K562 (cell line): ENCODE measurements around the gene LGALS8. TPM values are rescaled to one million over a fixed set of nuclear protein-coding genes. Genes with fewer than 3 reads are reported as not detected.
A peak's percentile ranks its signal among the peaks of the same experiment; 100 is the strongest.

Experiments
- BMI1 ChIP-seq: fragments of 150-350 bp; IDR thresholded peaks from 2 replicates; pipeline ENCODE4 v1.6.1; 2014; ENCODE audit warnings: low read length
- DACH1 ChIP-seq: fragments of 450-650 bp; IDR thresholded peaks from 2 replicates; pipeline ENCODE4 v1.6.1; 2018; ENCODE audit not compliant: partially characterized antibody
- FOXA3 ChIP-seq, 2 experiments: fragments of 450-650 bp in 1 of 2; sonication (generic) in 1 of 2; formaldehyde crosslinking; IDR thresholded peaks in 1 of 2; conservative IDR thresholded peaks in 1 of 2; 2 replicates each; pipeline versions ENCODE4 v1.4.0 to v1.8.0; 2020 to 2022; ENCODE audit warnings: mild to moderate bottlenecking in 2 of 2, missing genetic modification reagents in 1 of 2
- HCFC1 ChIP-seq: IDR thresholded peaks from 2 replicates; pipeline ENCODE4 v1.6.1; 2012; ENCODE audit warnings: low read depth, low read length, improper control_type of control experiment
- HDAC6 ChIP-seq: IDR thresholded peaks from 2 replicates; pipeline ENCODE4 v1.6.1; 2012; ENCODE audit warnings: low read depth, mild to moderate bottlenecking, control low read depth, inconsistent platforms, low read length, moderate library complexity
- LEF1 ChIP-seq: fragments of 450-650 bp; IDR thresholded peaks from 2 replicates; pipeline ENCODE4 v1.6.1; 2016; ENCODE audit warnings: mild to moderate bottlenecking
- MAFG ChIP-seq: fragments of 450-650 bp; conservative IDR thresholded peaks from 2 replicates; pipeline ENCODE4 v1.6.1; 2016; ENCODE audit warnings: missing genetic modification characterization, missing compliant biosample characterization
- PML ChIP-seq: IDR thresholded peaks from 2 replicates; pipeline ENCODE4 v1.6.1; 2012; ENCODE audit warnings: low read length, inconsistent platforms
- POLR2B ChIP-seq: fragments of 450-650 bp; IDR thresholded peaks from 2 replicates; pipeline ENCODE4 v1.6.1; 2018; ENCODE audit warnings: low read depth; ENCODE audit not compliant: partially characterized antibody
- POLR2G ChIP-seq: fragments of 200-400 bp; formaldehyde crosslinking; IDR thresholded peaks from 2 replicates; pipeline ENCODE4 v1.6.1; 2017; ENCODE audit warnings: low read depth, mild to moderate bottlenecking, antibody characterized with exemption, low read length, moderate library complexity
- RNF2 ChIP-seq: sonication (generic); IDR thresholded peaks from 2 replicates; pipeline ENCODE4 v1.6.1; 2016
- SOX6 ChIP-seq: fragments of 450-650 bp; IDR thresholded peaks from 2 replicates; pipeline ENCODE4 v1.6.1; 2014; ENCODE audit warnings: mild to moderate bottlenecking
- TCFL5 ChIP-seq: fragments of 250-450 bp; sonication (Bioruptor Pico); conservative IDR thresholded peaks from 2 replicates; pipeline ENCODE4 v1.6.1; 2021; ENCODE audit warnings: mild to moderate bottlenecking, moderate library complexity, matching md5 sums
- ZNF41 ChIP-seq: fragments of 250-450 bp; sonication (Bioruptor Pico); conservative IDR thresholded peaks from 2 replicates; pipeline ENCODE4 v1.4.0; 2020; ENCODE audit warnings: mild to moderate bottlenecking
- ZNF561 ChIP-seq: fragments of 450-650 bp; formaldehyde crosslinking; conservative IDR thresholded peaks from 2 replicates; pipeline ENCODE4 v1.4.0; 2020; ENCODE audit warnings: mild to moderate bottlenecking, moderate library complexity
- ZNF586 ChIP-seq: fragments of 450-650 bp; formaldehyde crosslinking; conservative IDR thresholded peaks from 2 replicates; pipeline ENCODE4 v1.4.0; 2020; ENCODE audit warnings: mild to moderate bottlenecking, moderate library complexity
- ZNF764 ChIP-seq: fragments of 250-450 bp; sonication (Bioruptor Pico); IDR thresholded peaks from 2 replicates; pipeline ENCODE4 v1.4.0; 2020; ENCODE audit warnings: low read depth, mild to moderate bottlenecking, moderate library complexity
- polyA plus RNA-seq, 8 experiments: library from polyadenylated mRNA; depleted of rRNA in 4 of 8; stranded (reverse) in 5 of 8; unstranded in 3 of 8; fragments of >200 nt; fragmentation: Nextera tagmentation in 2 of 8; fragmentation: Illumina TruSeq in 1 of 8; extraction: Ambion mirVana in 2 of 8; extraction: Trizol in 1 of 8; gene quantifications; 2 replicates each; pipeline versions ENCODE4 v1.2.1 to v1.2.3, GENCODE V29; 2011 to 2014; ENCODE audit warnings: inconsistent platforms in 1 of 8, missing spikeins in 1 of 8
- total RNA-seq, 7 experiments: library from RNA; depleted of rRNA in 6 of 7; stranded (reverse); fragments of >200 nt in 6 of 7; fragmentation: Illumina TruSeq in 2 of 7; extraction: Trizol in 2 of 7; gene quantifications; 2 replicates each; pipeline versions ENCODE4 v1.2.1 to v1.2.3, GENCODE V29; 2011 to 2021; ENCODE audit warnings: low replicate concordance in 1 of 7
- TF ChIP-seq, protein P1 (sequence below): fragments of 200-800 bp; sonication (Bioruptor generic); IDR thresholded peaks from 2 replicates; pipeline ENCODE4 v1.6.1; 2017; ENCODE audit warnings: missing genetic modification characterization, missing compliant biosample characterization
- TF ChIP-seq, protein P2 (sequence below): fragments of 450-650 bp; formaldehyde crosslinking; IDR thresholded peaks from 2 replicates; pipeline ENCODE4 v1.4.0; 2022; ENCODE audit warnings: missing genetic modification characterization
- TF ChIP-seq, protein P3 (sequence below): IDR thresholded peaks from 2 replicates; pipeline ENCODE4 v1.6.1; 2011; ENCODE audit warnings: borderline replicate concordance, low read depth, mild to moderate bottlenecking, moderate library complexity, low read length; ENCODE audit not compliant: insufficient read depth, poor library complexity, severe bottlenecking
- TF ChIP-seq, protein P4 (sequence below), 2 experiments: fragments of 450-650 bp in 1 of 2; sonication (generic) in 1 of 2; formaldehyde crosslinking in 1 of 2; IDR thresholded peaks in 1 of 2; conservative IDR thresholded peaks in 1 of 2; 2 replicates each; pipeline versions ENCODE4 v1.6.1 to v1.8.1; 2016 to 2023; ENCODE audit warnings: mild to moderate bottlenecking in 2 of 2, moderate library complexity in 2 of 2, inconsistent platforms in 1 of 2, missing genetic modification reagents in 1 of 2

The LGALS8 gene
- total and polyA plus RNA-seq, 9 of the 15 experiments (the other 6 are each of a cell fraction or from before 2014, with no cell fraction given): 57.4 to 87.7 (median 70.3) TPM

DNA sequence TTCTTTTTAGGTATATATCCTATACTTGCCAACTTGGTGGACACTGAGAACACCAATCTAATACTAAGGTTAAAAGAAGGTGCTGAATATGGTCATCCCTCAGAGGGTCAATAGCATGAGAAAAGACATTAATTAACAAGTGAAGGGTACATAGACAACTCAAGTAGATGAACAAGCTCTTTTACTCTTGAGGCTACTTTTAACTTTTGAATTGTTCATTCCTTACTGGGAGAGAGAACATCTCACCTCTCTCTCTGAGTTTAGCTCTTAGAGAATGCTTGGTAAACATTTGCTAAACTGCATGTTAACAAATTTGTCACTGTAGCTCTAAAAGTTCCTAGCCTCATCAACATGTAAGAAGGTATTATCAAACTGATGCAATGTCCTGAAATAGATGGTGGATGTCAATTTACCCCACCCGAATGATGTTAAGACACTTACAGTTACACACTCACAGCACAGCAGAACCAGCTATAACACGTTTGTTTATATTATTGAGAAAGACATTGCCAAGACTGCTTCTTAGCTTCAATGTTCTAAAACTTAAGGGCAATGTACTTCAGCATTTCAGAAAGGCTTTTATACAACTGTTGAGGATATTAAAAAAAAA, 44.6 kb downstream of the LGALS8 start (continued):
- TF ChIP-seq MAFG (tag) (0 out of 2 replicates have a peak, but pooled peaks have one; percentile 15), PML (no peak), ZNF764 (CRISPR knock-in tag) (no peak), FOXA3 (CRISPR knock-in tag; conservative IDR thresholded peaks at IDR 0.05 in 1 of 2, IDR thresholded peaks at IDR 0.05 in 1 of 2) (no peak), TCFL5 (peak; percentile 41; the same call in 1 of the 2 replicates), POLR2G (no peak), ZNF561 (CRISPR knock-in tag) (no peak), POLR2B (no peak), HDAC6 (no peak), LEF1 (peak; percentile 69; the same call in 1 of the 2 replicates), ZNF586 (CRISPR knock-in tag) (no peak), RNF2 (no peak; the same call in 1 of the 2 replicates), BMI1 (no peak), SOX6 (peak; percentile 56; the same call in 1 of the 2 replicates), ZNF41 (CRISPR knock-in tag) (peak; percentile 57; the same call in 1 of the 2 replicates), DACH1 (no peak), HCFC1 (no peak)
- TF ChIP-seq, protein P1, sequence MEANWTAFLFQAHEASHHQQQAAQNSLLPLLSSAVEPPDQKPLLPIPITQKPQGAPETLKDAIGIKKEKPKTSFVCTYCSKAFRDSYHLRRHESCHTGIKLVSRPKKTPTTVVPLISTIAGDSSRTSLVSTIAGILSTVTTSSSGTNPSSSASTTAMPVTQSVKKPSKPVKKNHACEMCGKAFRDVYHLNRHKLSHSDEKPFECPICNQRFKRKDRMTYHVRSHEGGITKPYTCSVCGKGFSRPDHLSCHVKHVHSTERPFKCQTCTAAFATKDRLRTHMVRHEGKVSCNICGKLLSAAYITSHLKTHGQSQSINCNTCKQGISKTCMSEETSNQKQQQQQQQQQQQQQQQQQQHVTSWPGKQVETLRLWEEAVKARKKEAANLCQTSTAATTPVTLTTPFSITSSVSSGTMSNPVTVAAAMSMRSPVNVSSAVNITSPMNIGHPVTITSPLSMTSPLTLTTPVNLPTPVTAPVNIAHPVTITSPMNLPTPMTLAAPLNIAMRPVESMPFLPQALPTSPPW: peak; percentile 48; the same call in 1 of the 2 replicates
- TF ChIP-seq, protein P2, sequence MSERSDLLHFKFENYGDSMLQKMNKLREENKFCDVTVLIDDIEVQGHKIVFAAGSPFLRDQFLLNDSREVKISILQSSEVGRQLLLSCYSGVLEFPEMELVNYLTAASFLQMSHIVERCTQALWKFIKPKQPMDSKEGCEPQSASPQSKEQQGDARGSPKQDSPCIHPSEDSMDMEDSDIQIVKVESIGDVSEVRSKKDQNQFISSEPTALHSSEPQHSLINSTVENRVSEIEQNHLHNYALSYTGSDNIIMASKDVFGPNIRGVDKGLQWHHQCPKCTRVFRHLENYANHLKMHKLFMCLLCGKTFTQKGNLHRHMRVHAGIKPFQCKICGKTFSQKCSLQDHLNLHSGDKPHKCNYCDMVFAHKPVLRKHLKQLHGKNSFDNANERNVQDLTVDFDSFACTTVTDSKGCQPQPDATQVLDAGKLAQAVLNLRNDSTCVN (CRISPR knock-in tag): no peak
- TF ChIP-seq, protein P3, sequence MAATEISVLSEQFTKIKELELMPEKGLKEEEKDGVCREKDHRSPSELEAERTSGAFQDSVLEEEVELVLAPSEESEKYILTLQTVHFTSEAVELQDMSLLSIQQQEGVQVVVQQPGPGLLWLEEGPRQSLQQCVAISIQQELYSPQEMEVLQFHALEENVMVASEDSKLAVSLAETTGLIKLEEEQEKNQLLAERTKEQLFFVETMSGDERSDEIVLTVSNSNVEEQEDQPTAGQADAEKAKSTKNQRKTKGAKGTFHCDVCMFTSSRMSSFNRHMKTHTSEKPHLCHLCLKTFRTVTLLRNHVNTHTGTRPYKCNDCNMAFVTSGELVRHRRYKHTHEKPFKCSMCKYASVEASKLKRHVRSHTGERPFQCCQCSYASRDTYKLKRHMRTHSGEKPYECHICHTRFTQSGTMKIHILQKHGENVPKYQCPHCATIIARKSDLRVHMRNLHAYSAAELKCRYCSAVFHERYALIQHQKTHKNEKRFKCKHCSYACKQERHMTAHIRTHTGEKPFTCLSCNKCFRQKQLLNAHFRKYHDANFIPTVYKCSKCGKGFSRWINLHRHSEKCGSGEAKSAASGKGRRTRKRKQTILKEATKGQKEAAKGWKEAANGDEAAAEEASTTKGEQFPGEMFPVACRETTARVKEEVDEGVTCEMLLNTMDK: no peak
- TF ChIP-seq, protein P4, sequence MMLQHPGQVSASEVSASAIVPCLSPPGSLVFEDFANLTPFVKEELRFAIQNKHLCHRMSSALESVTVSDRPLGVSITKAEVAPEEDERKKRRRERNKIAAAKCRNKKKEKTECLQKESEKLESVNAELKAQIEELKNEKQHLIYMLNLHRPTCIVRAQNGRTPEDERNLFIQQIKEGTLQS (IDR thresholded peaks at IDR 0.05): peak; percentile 86
- TF ChIP-seq, protein P4 (CRISPR knock-in tag; conservative IDR thresholded peaks at IDR 0.05): no peak
